MG63 (cell line): ENCODE measurements around the gene ZNF200. TPM values are rescaled to one million over a fixed set of nuclear protein-coding genes. Genes with fewer than 3 reads are reported as not detected.
"Not testable (repeated sequence)": the region's sequence is repeated elsewhere in the genome, so short reads cannot be mapped to it uniquely, and the experiment has no call there.

Experiments used
- DNase-seq: peaks from one replicate; pipeline ENCODE4 v3.0.0-alpha.2; 2020
- H3K27me3 ChIP-seq: fragments of 250-450 bp; sonication (Bioruptor Pico); 2 replicates; pipeline ENCODE4 v1.5.1; 2020; ENCODE audit warnings: mild to moderate bottlenecking, moderate library complexity
- H3K36me3 ChIP-seq: fragments of 250-450 bp; sonication (Bioruptor Pico); 2 replicates; pipeline ENCODE4 v1.5.1; 2020; ENCODE audit warnings: mild to moderate bottlenecking, moderate library complexity
- H3K4me3 ChIP-seq: fragments of 250-450 bp; sonication (Bioruptor Pico); 2 replicates; pipeline ENCODE4 v1.5.1; 2020; ENCODE audit warnings: mild to moderate bottlenecking, moderate library complexity
- H3K9me3 ChIP-seq: fragments of 250-450 bp; sonication (Bioruptor Pico); 2 replicates; pipeline ENCODE4 v1.5.1; 2020; ENCODE audit warnings: mild to moderate bottlenecking, moderate library complexity
- total RNA-seq: library from RNA; depleted of rRNA; stranded (reverse); fragments of >200 nt; shearing (Covaris generic); gene quantifications from 2 replicates; pipeline ENCODE4 v1.2.3, GENCODE V29; 2014; ENCODE audit warnings: low replicate concordance

The ZNF200 gene
- total RNA-seq, 1 experiment from 2014 or later = 5.8 TPM

- H3K4me3 ChIP-seq = peak overlapping the region; percentile 44
- no peaks in the 10 kb centered on the region for H3K9me3 ChIP-seq
- H3K36me3 ChIP-seq = no peaks in the 10 kb centered on the region
- no peak for DNase-seq
- H3K27me3 ChIP-seq = peaks cover 6% of the 10 kb centered on the region; the same call in 1 of the 2 replicates
Measured at GRCh38 chr16:3190949-3191353, 44.0 kb downstream of the ZNF200 start.

- H3K4me3 ChIP-seq = peak overlapping the region; percentile 64
- no peaks in the 10 kb centered on the region for H3K9me3 ChIP-seq
- no peak for DNase-seq
- peaks cover 6% of the 10 kb centered on the region; the same call in 1 of the 2 replicates for H3K27me3 ChIP-seq
- no peaks in the 10 kb centered on the region for H3K36me3 ChIP-seq
Measured at GRCh38 chr16:3189869-3190268, 45.1 kb downstream of the ZNF200 start.

GRCh38 chr16:3188925-3189825 is 45.8 kb downstream of the ZNF200 start:
- Histone ChIP-seq H3K27me3 (peaks cover 6% of the 10 kb centered on the region; the same call in 1 of the 2 replicates), H3K36me3 (no peaks in the 10 kb centered on the region), H3K9me3 (no peaks in the 10 kb centered on the region), H3K4me3 (peak overlapping the region; percentile 64)
- peak; percentile 75 for DNase-seq

GRCh38 chr16:3188675-3188924 is 46.4 kb downstream of the ZNF200 start:
- Histone ChIP-seq H3K27me3 (peaks cover 6% of the 10 kb centered on the region; the same call in 1 of the 2 replicates), H3K4me3 (peak overlapping the region; percentile 64), H3K36me3 (no peaks in the 10 kb centered on the region), H3K9me3 (no peaks in the 10 kb centered on the region)
- DNase-seq = no peak

GRCh38 chr16:3187798-3188674 is 46.9 kb downstream of the ZNF200 start, which contains the start of gene OR1F1:
Gene OR1F1, plus strand, starts transcription at chr16:3188204.
- no peaks in the 10 kb centered on the region for H3K9me3 ChIP-seq
- DNase-seq = peak; percentile 84
- peaks cover 6% of the 10 kb centered on the region; the same call in 1 of the 2 replicates for H3K27me3 ChIP-seq
- no peaks in the 10 kb centered on the region for H3K36me3 ChIP-seq
- H3K4me3 ChIP-seq = peak within 1 kb of the TSS; percentile 64

- DNase-seq = no peak
- peak overlapping the region; percentile 64 for H3K4me3 ChIP-seq
Measured at GRCh38 chr16:3186946-3187690, 47.8 kb downstream of the ZNF200 start.

GRCh38 chr16:3183445-3184139 is 51.4 kb downstream of the ZNF200 start:
- peaks cover 6% of the 10 kb centered on the region for H3K27me3 ChIP-seq
- peak overlapping the region; percentile 61 for H3K4me3 ChIP-seq
- H3K9me3 ChIP-seq = no peaks in the 10 kb centered on the region
- peak; percentile 61 for DNase-seq
- no peaks in the 10 kb centered on the region for H3K36me3 ChIP-seq

More at GRCh38 chr16:3186946-3187690, 47.8 kb downstream of the ZNF200 start:
- Histone ChIP-seq H3K9me3 (no peaks in the 10 kb centered on the region), H3K27me3 (peaks cover 6% of the 10 kb centered on the region; the same call in 1 of the 2 replicates), H3K36me3 (no peaks in the 10 kb centered on the region)

GRCh38 chr16:3182608-3183444 is 52.1 kb downstream of the ZNF200 start:
- Histone ChIP-seq H3K27me3 (peaks cover 6% of the 10 kb centered on the region), H3K9me3 (no peaks in the 10 kb centered on the region), H3K4me3 (peak overlapping the region; percentile 61), H3K36me3 (no peaks in the 10 kb centered on the region)
- peak; percentile 75 for DNase-seq

- peak overlapping the region; percentile 61 for H3K4me3 ChIP-seq
Measured at GRCh38 chr16:3182293-3182607, 52.7 kb downstream of the ZNF200 start.

GRCh38 chr16:3180445-3180878 is 54.5 kb downstream of the ZNF200 start:
- peaks cover 9% of the 10 kb centered on the region for H3K27me3 ChIP-seq
- no peaks in the 10 kb centered on the region for H3K36me3 ChIP-seq
- DNase-seq = no peak
- H3K4me3 ChIP-seq = no peak overlapping the region
- H3K9me3 ChIP-seq = no peaks in the 10 kb centered on the region

More at GRCh38 chr16:3182293-3182607, 52.7 kb downstream of the ZNF200 start:
- H3K27me3 ChIP-seq, H3K36me3 ChIP-seq, DNase-seq, H3K9me3 ChIP-seq: not testable (repeated sequence)

- no peak for DNase-seq
- Histone ChIP-seq H3K9me3 (no peaks in the 10 kb centered on the region), H3K27me3 (peaks cover 9% of the 10 kb centered on the region)
Measured at GRCh38 chr16:3179651-3180050, 55.3 kb downstream of the ZNF200 start.

GRCh38 chr16:3175157-3176093 is 59.5 kb downstream of the ZNF200 start:
- DNase-seq = peak; percentile 66
- Histone ChIP-seq H3K36me3 (no peaks in the 10 kb centered on the region), H3K27me3 (peaks cover 11% of the 10 kb centered on the region), H3K4me3 (peak overlapping the region; percentile 46), H3K9me3 (no peaks in the 10 kb centered on the region)

More at GRCh38 chr16:3179651-3180050, 55.3 kb downstream of the ZNF200 start:
- Histone ChIP-seq H3K4me3 (no peak overlapping the region), H3K36me3 (no peaks in the 10 kb centered on the region)

- Histone ChIP-seq H3K27me3 (peaks cover 18% of the 10 kb centered on the region), H3K4me3 (peak overlapping the region; percentile 46; the same call in 1 of the 2 replicates), H3K36me3 (no peaks in the 10 kb centered on the region), H3K9me3 (no peaks in the 10 kb centered on the region)
- DNase-seq = no peak
Measured at GRCh38 chr16:3174618-3175148, 60.3 kb downstream of the ZNF200 start.
